ENCODE measurements around the gene QRICH1. TPM values are rescaled to one million over a fixed set of nuclear protein-coding genes. Genes with fewer than 3 reads are reported as not detected.

The QRICH1 gene
- total and polyA plus RNA-seq, 2 donors (not counting 3 experiments of a cell fraction or from before 2014, with no cell fraction given) = 89.7 to 116 TPM

GRCh38 chr3:49122886-49123545 is 29.1 kb upstream of the QRICH1 start:
- FAIRE-seq = no peak

More at GRCh38 chr3:49122886-49123545, 29.1 kb upstream of the QRICH1 start:
- Histone ChIP-seq H3K79me2 (ENCODE audit: control insufficient read depth, insufficient read depth, low read length) (peaks cover 14% of the 10 kb centered on the region), H3K4me3 (replicated peaks in 1 of 3; ENCODE audit: insufficient read depth in 1 of 3, low read depth in 1 of 3, low read length in 3 of 3) (no peak overlapping the region), H3K4me1 (ENCODE audit: control insufficient read depth, extremely low read depth, insufficient read depth, low read length) (peaks cover 12% of the 10 kb centered on the region), H3K4me2 (ENCODE audit: insufficient read depth, low read length) (no peak overlapping the region), H2AFZ (ENCODE audit: low read depth, low read length) (no peak overlapping the region), H3K9ac (replicated peaks; ENCODE audit: extremely low read depth, insufficient read depth, low read length) (no peak overlapping the region), H3K9me3 (replicated peaks; ENCODE audit: control insufficient read depth, insufficient read depth, low read length) (no peaks in the 10 kb centered on the region), H3K27ac (ENCODE audit: insufficient read depth, low read depth, low read length) (no peak overlapping the region), H3K36me3 (ENCODE audit: control insufficient read depth in 2 of 2, extremely low read depth in 1 of 2, insufficient read depth in 2 of 2, low read length in 2 of 2) (peaks cover 5 to 54% of the 10 kb centered on the region in 2 experiments), H3K27me3 (ENCODE audit: control insufficient read depth in 2 of 2, insufficient read depth in 2 of 2, low read length in 2 of 2) (no peaks in the 10 kb centered on the region), H4K20me1 (replicated peaks; ENCODE audit: control insufficient read depth, extremely low read depth, insufficient read depth, low read length) (no peaks in the 10 kb centered on the region), H3K9me1 (replicated peaks; ENCODE audit: control insufficient read depth, extremely low read depth, insufficient read depth, low read length) (no peaks in the 10 kb centered on the region)
- BruUV-seq (replicated peaks) = no TSS peak
- intact Hi-C loops (cut with micrococcal nuclease) (no loop called here), dilution Hi-C loops (cut with MboI; ENCODE audit: extremely low pct_ligation_motif_present, low sequenced_read_pairs) (no loop called here)
- TF ChIP-seq POLR2AphosphoS5 (IDR thresholded peaks at IDR 0.05; ENCODE audit: insufficient read depth, low read depth, low read length) (no peak), CTCF (IDR thresholded peaks at IDR 0.05; ENCODE audit: extremely low read depth in 1 of 2, insufficient read depth in 1 of 2, low read depth in 1 of 2, low read length in 2 of 2) (no peak), POLR2A (IDR thresholded peaks at IDR 0.05; ENCODE audit: low read depth, low read length) (no peak), JUN (IDR thresholded peaks at IDR 0.05; ENCODE audit: borderline replicate concordance, insufficient read depth, insufficient read length, low read depth) (no peak), GATA2 (IDR thresholded peaks at IDR 0.05; ENCODE audit: insufficient read depth, insufficient read length, low read depth, low read length) (no peak), FOS (IDR thresholded peaks at IDR 0.05; ENCODE audit: borderline replicate concordance, insufficient read depth, low read length) (no peak), MAX (IDR thresholded peaks at IDR 0.05; ENCODE audit: insufficient read depth, insufficient read length) (no peak), MYC (IDR thresholded peaks at IDR 0.05; ENCODE audit: low read depth, low read length) (no peak), EZH2 (IDR thresholded peaks at IDR 0.05; ENCODE audit: borderline replicate concordance, low read depth, low read length, severe bottlenecking) (no peak)
- ChIA-PET POLR2A (no interaction called here), CTCF (interaction anchor here (1.1 kb wide), 1 partner anchor 9 kb away, joined by 3 read pairs; the partner anchor contains the start of gene LAMB2)
- DNase-seq (ENCODE audit: low read depth, low spot score) = no peak
